A549 (cell line): ENCODE results near the gene CFAP100.

ENCODE experiments used
- CEBPB ChIP-seq, 2 experiments: fragments of >200 bp in 1 of 2; sonication (Bioruptor Twin) in 1 of 2; formaldehyde crosslinking in 1 of 2; IDR thresholded peaks; 2 replicates each; pipeline ENCODE4 v1.6.1; 2012 to 2016
- CTCF ChIP-seq: fragments of >200 bp; sonication (Bioruptor Twin); formaldehyde crosslinking; IDR thresholded peaks from 3 replicates; pipeline ENCODE4 v1.5.1; 2016
- EHMT2 ChIP-seq: fragments of 200-600 bp; sonication (generic); IDR thresholded peaks from 2 replicates; pipeline ENCODE4 v1.6.1; 2016; ENCODE audit warnings: antibody characterized with exemption, low read depth, mild to moderate bottlenecking, moderate library complexity
- HES2 ChIP-seq: fragments of >200 bp; sonication (Bioruptor Twin); formaldehyde crosslinking; IDR thresholded peaks from 2 replicates; pipeline ENCODE4 v1.6.1; 2016
- NPAS2 ChIP-seq: fragments of 250-450 bp; sonication (Bioruptor Pico); IDR thresholded peaks from 2 replicates; pipeline ENCODE4 v1.8.0; 2022; ENCODE audit warnings: mild to moderate bottlenecking, moderate library complexity, borderline replicate concordance
- RAD21 ChIP-seq, 2 experiments: fragments of >200 bp in 1 of 2; sonication (Bioruptor Twin) in 1 of 2; formaldehyde crosslinking in 1 of 2; IDR thresholded peaks in 1 of 2; conservative IDR thresholded peaks in 1 of 2; 2 replicates in 1 of 2; 3 replicates in 1 of 2; pipeline ENCODE4 v1.6.1; 2012 to 2018; ENCODE audit warnings: inconsistent platforms in 1 of 2
- RFX5 ChIP-seq: fragments of 450-650 bp; IDR thresholded peaks from 2 replicates; pipeline ENCODE4 v1.7.1; 2014; ENCODE audit warnings: antibody characterized with exemption, mild to moderate bottlenecking, moderate library complexity
- TP53 ChIP-seq: fragments of 250-450 bp; sonication (Bioruptor Pico); IDR thresholded peaks from 2 replicates; pipeline ENCODE4 v1.5.0; 2021; ENCODE audit warnings: mild to moderate bottlenecking, moderate library complexity

GRCh38 chr3:126433496-126434263 is 39.0 kb downstream of the CFAP100 start:
- TF ChIP-seq EHMT2: no peak
- no peak for TF ChIP-seq HES2
- TF ChIP-seq RAD21 (conservative IDR thresholded peaks at IDR 0.05 in 1 of 2, IDR thresholded peaks at IDR 0.05 in 1 of 2): no peak
- no peak for TF ChIP-seq CEBPB (IDR thresholded peaks at IDR 0.05)
- TF ChIP-seq CTCF: no peak
- no peak for TF ChIP-seq RFX5
- TF ChIP-seq TP53 (CRISPR knock-in tag): no peak
- no peak for TF ChIP-seq NPAS2 (CRISPR knock-in tag)
